ENCODE data around the gene TSHZ2.

DNA sequence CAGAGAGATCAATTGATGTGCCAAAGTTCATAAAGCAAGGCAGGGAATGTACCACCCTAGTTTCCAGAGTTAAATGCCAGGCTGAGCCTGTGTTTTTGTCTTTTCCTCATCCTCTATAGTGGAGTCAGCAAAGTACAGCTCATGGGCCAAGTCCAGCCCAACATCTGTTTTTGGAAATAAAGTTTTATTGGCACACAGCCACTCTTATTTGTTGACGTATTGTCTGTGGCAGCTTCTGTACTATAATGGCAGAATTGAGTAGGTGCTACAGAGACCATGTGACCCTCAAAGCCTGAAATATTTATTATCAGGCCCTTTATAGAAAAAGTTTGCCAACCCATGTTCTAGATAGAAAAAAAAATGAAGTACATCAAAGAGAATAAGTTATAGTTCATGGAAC is 187.0 kb downstream of the TSHZ2 start:
- TF ChIP-seq, protein P1, sequence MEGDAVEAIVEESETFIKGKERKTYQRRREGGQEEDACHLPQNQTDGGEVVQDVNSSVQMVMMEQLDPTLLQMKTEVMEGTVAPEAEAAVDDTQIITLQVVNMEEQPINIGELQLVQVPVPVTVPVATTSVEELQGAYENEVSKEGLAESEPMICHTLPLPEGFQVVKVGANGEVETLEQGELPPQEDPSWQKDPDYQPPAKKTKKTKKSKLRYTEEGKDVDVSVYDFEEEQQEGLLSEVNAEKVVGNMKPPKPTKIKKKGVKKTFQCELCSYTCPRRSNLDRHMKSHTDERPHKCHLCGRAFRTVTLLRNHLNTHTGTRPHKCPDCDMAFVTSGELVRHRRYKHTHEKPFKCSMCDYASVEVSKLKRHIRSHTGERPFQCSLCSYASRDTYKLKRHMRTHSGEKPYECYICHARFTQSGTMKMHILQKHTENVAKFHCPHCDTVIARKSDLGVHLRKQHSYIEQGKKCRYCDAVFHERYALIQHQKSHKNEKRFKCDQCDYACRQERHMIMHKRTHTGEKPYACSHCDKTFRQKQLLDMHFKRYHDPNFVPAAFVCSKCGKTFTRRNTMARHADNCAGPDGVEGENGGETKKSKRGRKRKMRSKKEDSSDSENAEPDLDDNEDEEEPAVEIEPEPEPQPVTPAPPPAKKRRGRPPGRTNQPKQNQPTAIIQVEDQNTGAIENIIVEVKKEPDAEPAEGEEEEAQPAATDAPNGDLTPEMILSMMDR (IDR thresholded peaks at IDR 0.05), result no peak
- TF ChIP-seq POLR2A (IDR thresholded peaks at IDR 0.05) (no peak), POLR2AphosphoS5 (IDR thresholded peaks at IDR 0.05; ENCODE audit: insufficient read depth in 1 of 2, low read depth in 1 of 2) (no peak)

All from vagina (tissue), 2 donors.